HepG2 (cell line): Measurements from ENCODE around the gene DHRS12. TPM values are rescaled to one million over a fixed set of nuclear protein-coding genes. Genes with fewer than 3 reads are reported as not detected.

Experiments used
- ATAC-seq: fragments of 200-7000 bp; cut with Tn5 transposase; 3 replicates; pipeline ENCODE4 v1.9.1; 2020; ENCODE audit warnings: mild to moderate bottlenecking, moderate library complexity
- BruUV-seq: library from RNA; stranded (reverse); fragments of 400-500 nt; replicated peaks from 2 replicates; lab custom pipeline; 2021; lab: Mats Ljungman, UMichigan
- CTCF ChIA-PET: fragments of 300-600 bp; formaldehyde crosslinking; extraction: SDS; loops from one replicate; lab custom pipeline; 2021; ENCODE audit warnings: low total read pairs, inconsistent platforms, low intra/inter-chr PET ratio; lab: Yijun Ruan, JAX
- POLR2A ChIA-PET: fragments of 350-600 bp; sonication (Branson Sonifier 250); formaldehyde crosslinking; loops from one replicate; lab custom pipeline; 2020; ENCODE audit warnings: antibody characterized with exemption, inconsistent platforms; lab: Yijun Ruan, JAX
- DNase-seq: peaks from one replicate; pipeline ENCODE4 v3.0.0-alpha.2; 2015; ENCODE audit warnings: low spot score
- FAIRE-seq: peaks from 3 replicates; lab custom pipeline; 2011; peaks lifted over from hg19 to GRCh38; lab: Jason Lieb, UNC
- H2AFZ ChIP-seq: one replicate; pipeline ENCODE4 v1.6.1; 2011; ENCODE audit warnings: low read length, inconsistent platforms
- H3K27ac ChIP-seq: fragments of 300-600 bp; 3 replicates; pipeline ENCODE4 v1.8.0; 2011; ENCODE audit warnings: mixed run types, mild to moderate bottlenecking, mixed read lengths, low read length, inconsistent platforms; ENCODE audit not compliant: insufficient read depth; ENCODE audit errors: extremely low read length
- H3K27me3 ChIP-seq, 2 experiments: fragments of 200-600 bp in 1 of 2; 2 replicates in 1 of 2; 3 replicates in 1 of 2; pipeline versions ENCODE4 v1.6.0 to v1.8.0; 2011; ENCODE audit warnings: low read length in 2 of 2, mild to moderate bottlenecking in 2 of 2, moderate library complexity in 2 of 2, inconsistent platforms in 1 of 2; ENCODE audit not compliant: insufficient read depth in 2 of 2, control insufficient read depth in 1 of 2
- H3K36me3 ChIP-seq, 2 experiments: fragments of 200-600 bp in 1 of 2; replicated peaks in 1 of 2; 2 replicates in 1 of 2; 3 replicates in 1 of 2; pipeline versions ENCODE4 v1.5.1 to v1.8.0; 2011; ENCODE audit warnings: low read length in 2 of 2, inconsistent platforms in 1 of 2; ENCODE audit not compliant: insufficient read depth in 2 of 2, control insufficient read depth in 1 of 2
- H3K4me1 ChIP-seq: 2 replicates; pipeline ENCODE4 v1.5.1; 2012; ENCODE audit warnings: low read length, inconsistent platforms; ENCODE audit not compliant: insufficient read depth
- H3K4me2 ChIP-seq: 2 replicates; pipeline ENCODE4 v1.6.0; 2011; ENCODE audit warnings: low read depth, low read length, inconsistent platforms
- H3K4me3 ChIP-seq, 3 experiments: fragments of 200-600 bp in 1 of 3; sonication (generic), shearing (Covaris generic) in 1 of 3; replicated peaks in 1 of 3; 2 replicates each; pipeline ENCODE4 v1.5.1; 2011 to 2016; ENCODE audit warnings: low read length in 3 of 3, inconsistent platforms in 2 of 3, low read depth in 2 of 3, mild to moderate bottlenecking in 2 of 3, control low read depth in 1 of 3, mixed read lengths in 1 of 3; ENCODE audit not compliant: insufficient read depth in 1 of 3
- H3K79me2 ChIP-seq: one replicate; pipeline ENCODE4 v1.6.1; 2011; ENCODE audit warnings: low read length, inconsistent platforms; ENCODE audit not compliant: insufficient read depth
- H3K9ac ChIP-seq: 2 replicates; pipeline ENCODE4 v1.6.0; 2011; ENCODE audit warnings: mild to moderate bottlenecking, low read depth, low read length, inconsistent platforms; ENCODE audit not compliant: insufficient read depth
- H3K9me3 ChIP-seq: 2 replicates; pipeline ENCODE4 v1.5.1; 2012; ENCODE audit warnings: mild to moderate bottlenecking, low read length
- H4K20me1 ChIP-seq: 2 replicates; pipeline ENCODE4 v1.6.0; 2011; ENCODE audit warnings: inconsistent platforms, mild to moderate bottlenecking, low read length, moderate library complexity; ENCODE audit not compliant: insufficient read depth
- ARID2 ChIP-seq: sonication (generic); formaldehyde crosslinking; IDR thresholded peaks from 2 replicates; pipeline ENCODE4 v1.8.1; 2022; ENCODE audit warnings: mild to moderate bottlenecking, missing genetic modification reagents, borderline replicate concordance
- CC2D1A ChIP-seq: sonication (generic); formaldehyde crosslinking; IDR thresholded peaks from 2 replicates; pipeline ENCODE4 v1.8.1; 2023; ENCODE audit warnings: mild to moderate bottlenecking, missing genetic modification reagents
- HOXA9 ChIP-seq: sonication (generic); formaldehyde crosslinking; IDR thresholded peaks from 2 replicates; pipeline ENCODE4 v1.8.1; 2022; ENCODE audit warnings: missing genetic modification reagents, mild to moderate bottlenecking, moderate library complexity, borderline replicate concordance
- MTA1 ChIP-seq: sonication (generic); formaldehyde crosslinking; IDR thresholded peaks from 2 replicates; pipeline ENCODE4 v1.4.0; 2020; ENCODE audit warnings: missing genetic modification reagents, mild to moderate bottlenecking, borderline replicate concordance
- NBN ChIP-seq: fragments of 450-650 bp; conservative IDR thresholded peaks from 2 replicates; pipeline ENCODE4 v1.6.1; 2017
- SMARCE1 ChIP-seq: fragments of 450-650 bp; IDR thresholded peaks from 2 replicates; pipeline ENCODE4 v1.6.1; 2017; ENCODE audit warnings: borderline replicate concordance
- SP2 ChIP-seq: sonication (generic); formaldehyde crosslinking; IDR thresholded peaks from 2 replicates; pipeline ENCODE4 v1.5.1; 2020; ENCODE audit warnings: mild to moderate bottlenecking, missing genetic modification reagents
- TFDP2 ChIP-seq: sonication (generic); formaldehyde crosslinking; IDR thresholded peaks from 2 replicates; pipeline ENCODE4 v1.4.0; 2020; ENCODE audit warnings: missing genetic modification reagents
- ZNF17 ChIP-seq: sonication (generic); formaldehyde crosslinking; IDR thresholded peaks from 2 replicates; pipeline ENCODE4 v1.5.0; 2020; ENCODE audit warnings: mild to moderate bottlenecking, missing genetic modification reagents
- ZNF350 ChIP-seq: sonication (generic); formaldehyde crosslinking; IDR thresholded peaks from 2 replicates; pipeline ENCODE4 v1.4.0; 2020; ENCODE audit warnings: mild to moderate bottlenecking, low read depth, missing genetic modification reagents, borderline replicate concordance
- ZNF496 ChIP-seq: sonication (generic); formaldehyde crosslinking; IDR thresholded peaks from 2 replicates; pipeline ENCODE4 v1.8.1; 2023; ENCODE audit warnings: mild to moderate bottlenecking, moderate library complexity, missing genetic modification reagents; ENCODE audit not compliant: insufficient replicate concordance
- ZNF777 ChIP-seq: sonication (generic); formaldehyde crosslinking; IDR thresholded peaks from 2 replicates; pipeline ENCODE4 v1.4.0; 2020; ENCODE audit warnings: missing genetic modification reagents
- WGBS: methylation state at CpG from one replicate; pipeline ENCODE4 v1.1.6; 2017; ENCODE audit warnings: low lambda C conversion rate; 5-methylcytosine and 5-hydroxymethylcytosine counted together
- in situ Hi-C: cut with HindIII; loops from 2 replicates; pipeline ENCODE4 v1.10.0; 2017; ENCODE audit warnings: low pct_unique_long_range_greater_than_20kb; ENCODE audit not compliant: extremely low pct_ligation_motif_present
- intact Hi-C: fragments of 100-400 bp; cut with micrococcal nuclease; formaldehyde crosslinking; loops from one replicate; pipeline ENCODE4 v1.10.0; 2022; ENCODE audit not compliant: unreplicated experiment
- polyA plus RNA-seq, 8 experiments: library from polyadenylated mRNA; depleted of rRNA in 3 of 8; stranded (reverse) in 7 of 8; unstranded in 1 of 8; fragments of >200 nt; fragmentation: Illumina TruSeq in 4 of 8; extraction: Trizol in 4 of 8; gene quantifications; 2 replicates each; pipeline versions ENCODE4 v1.2.1 to v1.2.3, GENCODE V29; 2011 to 2016; ENCODE audit warnings: low read depth in 4 of 8, missing spikeins in 1 of 8, mixed read lengths in 1 of 8; ENCODE audit not compliant: insufficient read depth in 1 of 8
- total RNA-seq, 5 experiments: library from RNA; depleted of rRNA; stranded (reverse); fragments of >200 nt; fragmentation: Illumina TruSeq; extraction: Trizol; gene quantifications; 2 replicates each; pipeline ENCODE4 v1.2.3, GENCODE V29; 2016; ENCODE audit warnings: low read depth in 1 of 5
- TF ChIP-seq, protein P1 (sequence below): sonication (generic); formaldehyde crosslinking; IDR thresholded peaks from 2 replicates; pipeline ENCODE4 v1.4.0; 2020; ENCODE audit warnings: missing genetic modification reagents; ENCODE audit errors: not compliant biosample characterization
- TF ChIP-seq, protein P2 (sequence below): sonication (generic); formaldehyde crosslinking; conservative IDR thresholded peaks from 2 replicates; pipeline ENCODE4 v1.4.0; 2020; ENCODE audit warnings: missing genetic modification reagents
- TF ChIP-seq, protein P3 (sequence below): sonication (generic); formaldehyde crosslinking; IDR thresholded peaks from 2 replicates; pipeline ENCODE4 v1.5.0; 2020; ENCODE audit warnings: mild to moderate bottlenecking, missing genetic modification reagents, borderline replicate concordance

DHRS12 gene
- total and polyA plus RNA-seq, 2 of the 13 experiments (the other 11 are each of a cell fraction or from before 2014, with no cell fraction given), result 7.2 to 8.4 TPM

- no peak for TF ChIP-seq MTA1 (CRISPR knock-in tag)
- TF ChIP-seq, protein P1, sequence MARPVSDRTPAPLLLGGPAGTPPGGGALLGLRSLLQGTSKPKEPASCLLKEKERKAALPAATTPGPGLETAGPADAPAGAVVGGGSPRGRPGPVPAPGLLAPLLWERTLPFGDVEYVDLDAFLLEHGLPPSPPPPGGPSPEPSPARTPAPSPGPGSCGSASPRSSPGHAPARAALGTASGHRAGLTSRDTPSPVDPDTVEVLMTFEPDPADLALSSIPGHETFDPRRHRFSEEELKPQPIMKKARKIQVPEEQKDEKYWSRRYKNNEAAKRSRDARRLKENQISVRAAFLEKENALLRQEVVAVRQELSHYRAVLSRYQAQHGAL, result no peak
- TF ChIP-seq SMARCE1, result no peak
- TF ChIP-seq ZNF496, result no peak
- no peak for TF ChIP-seq ZNF777 (CRISPR knock-in tag)
Observed at GRCh38 chr13:51796546-51796945, 7.4 kb downstream of the DHRS12 start (continued).

GRCh38 chr13:51795419-51795818, 8.5 kb downstream of the DHRS12 start:
- intact Hi-C loops (loop anchor here (5.0 kb wide), 3 partner anchors 208 to 668 kb away; no protein-coding TSS in a partner anchor), in situ Hi-C loops (loop anchor here (10.0 kb wide), 2 partner anchors 351 to 671 kb away; no protein-coding TSS in a partner anchor)
- TF ChIP-seq SP2, result no peak
- no peak for TF ChIP-seq ZNF350 (CRISPR knock-in tag)
- TF ChIP-seq, protein P2, sequence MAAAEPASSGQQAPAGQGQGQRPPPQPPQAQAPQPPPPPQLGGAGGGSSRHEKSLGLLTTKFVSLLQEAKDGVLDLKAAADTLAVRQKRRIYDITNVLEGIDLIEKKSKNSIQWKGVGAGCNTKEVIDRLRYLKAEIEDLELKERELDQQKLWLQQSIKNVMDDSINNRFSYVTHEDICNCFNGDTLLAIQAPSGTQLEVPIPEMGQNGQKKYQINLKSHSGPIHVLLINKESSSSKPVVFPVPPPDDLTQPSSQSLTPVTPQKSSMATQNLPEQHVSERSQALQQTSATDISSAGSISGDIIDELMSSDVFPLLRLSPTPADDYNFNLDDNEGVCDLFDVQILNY (CRISPR knock-in tag), result no peak
- no peak for TF ChIP-seq HOXA9 (CRISPR knock-in tag)
- no peak for TF ChIP-seq CC2D1A
- TF ChIP-seq ZNF17 (CRISPR knock-in tag), result no peak
- TF ChIP-seq NBN, result no peak
- no peak for TF ChIP-seq ARID2 (CRISPR knock-in tag)
- TF ChIP-seq TFDP2, result no peak
- TF ChIP-seq, protein P3, sequence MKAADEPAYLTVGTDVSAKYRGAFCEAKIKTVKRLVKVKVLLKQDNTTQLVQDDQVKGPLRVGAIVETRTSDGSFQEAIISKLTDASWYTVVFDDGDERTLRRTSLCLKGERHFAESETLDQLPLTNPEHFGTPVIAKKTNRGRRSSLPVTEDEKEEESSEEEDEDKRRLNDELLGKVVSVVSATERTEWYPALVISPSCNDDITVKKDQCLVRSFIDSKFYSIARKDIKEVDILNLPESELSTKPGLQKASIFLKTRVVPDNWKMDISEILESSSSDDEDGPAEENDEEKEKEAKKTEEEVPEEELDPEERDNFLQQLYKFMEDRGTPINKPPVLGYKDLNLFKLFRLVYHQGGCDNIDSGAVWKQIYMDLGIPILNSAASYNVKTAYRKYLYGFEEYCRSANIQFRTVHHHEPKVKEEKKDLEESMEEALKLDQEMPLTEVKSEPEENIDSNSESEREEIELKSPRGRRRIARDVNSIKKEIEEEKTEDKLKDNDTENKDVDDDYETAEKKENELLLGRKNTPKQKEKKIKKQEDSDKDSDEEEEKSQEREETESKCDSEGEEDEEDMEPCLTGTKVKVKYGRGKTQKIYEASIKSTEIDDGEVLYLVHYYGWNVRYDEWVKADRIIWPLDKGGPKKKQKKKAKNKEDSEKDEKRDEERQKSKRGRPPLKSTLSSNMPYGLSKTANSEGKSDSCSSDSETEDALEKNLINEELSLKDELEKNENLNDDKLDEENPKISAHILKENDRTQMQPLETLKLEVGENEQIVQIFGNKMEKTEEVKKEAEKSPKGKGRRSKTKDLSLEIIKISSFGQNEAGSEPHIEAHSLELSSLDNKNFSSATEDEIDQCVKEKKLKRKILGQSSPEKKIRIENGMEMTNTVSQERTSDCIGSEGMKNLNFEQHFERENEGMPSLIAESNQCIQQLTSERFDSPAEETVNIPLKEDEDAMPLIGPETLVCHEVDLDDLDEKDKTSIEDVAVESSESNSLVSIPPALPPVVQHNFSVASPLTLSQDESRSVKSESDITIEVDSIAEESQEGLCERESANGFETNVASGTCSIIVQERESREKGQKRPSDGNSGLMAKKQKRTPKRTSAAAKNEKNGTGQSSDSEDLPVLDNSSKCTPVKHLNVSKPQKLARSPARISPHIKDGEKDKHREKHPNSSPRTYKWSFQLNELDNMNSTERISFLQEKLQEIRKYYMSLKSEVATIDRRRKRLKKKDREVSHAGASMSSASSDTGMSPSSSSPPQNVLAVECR (CRISPR knock-in tag), result no peak
- H3K27ac ChIP-seq, result no peak overlapping the region
- H3K9me3 ChIP-seq, result no peaks in the 10 kb centered on the region
- ChIA-PET CTCF (no interaction called here), POLR2A (no interaction called here)
- H3K9ac ChIP-seq, result no peak overlapping the region
- DNase-seq (no peak), ATAC-seq (no peak), FAIRE-seq (no peak)
- H3K4me1 ChIP-seq, result peaks cover 9% of the 10 kb centered on the region
- no peak overlapping the region for H3K4me3 ChIP-seq
- H3K36me3 ChIP-seq, result 0 out of 5 replicates have a peak, but pooled peaks cover 0 to 1% of the 10 kb centered on the region in 2 experiments
- no peaks in the 10 kb centered on the region for H3K79me2 ChIP-seq
- no peaks in the 10 kb centered on the region for H3K27me3 ChIP-seq
- no TSS peak for BruUV-seq
- no peaks in the 10 kb centered on the region for H4K20me1 ChIP-seq
- H2AFZ ChIP-seq, result no peak overlapping the region
- 96% methylated on average over 2 of the region's 2 CpGs for WGBS
- no peak overlapping the region for H3K4me2 ChIP-seq
